Medulla oblongata (tissue), 1 donor: Measurements from ENCODE around the gene AFM.
"Not testable (repeated sequence)": the region's sequence is repeated elsewhere in the genome, so short reads cannot be mapped to it uniquely, and the experiment has no call there.

Source experiments
- DNase-seq: peaks from one replicate; pipeline ENCODE4 v3.0.0-alpha.2; 2015; ENCODE audit errors: extremely low spot score

Gene AFM

DNA sequence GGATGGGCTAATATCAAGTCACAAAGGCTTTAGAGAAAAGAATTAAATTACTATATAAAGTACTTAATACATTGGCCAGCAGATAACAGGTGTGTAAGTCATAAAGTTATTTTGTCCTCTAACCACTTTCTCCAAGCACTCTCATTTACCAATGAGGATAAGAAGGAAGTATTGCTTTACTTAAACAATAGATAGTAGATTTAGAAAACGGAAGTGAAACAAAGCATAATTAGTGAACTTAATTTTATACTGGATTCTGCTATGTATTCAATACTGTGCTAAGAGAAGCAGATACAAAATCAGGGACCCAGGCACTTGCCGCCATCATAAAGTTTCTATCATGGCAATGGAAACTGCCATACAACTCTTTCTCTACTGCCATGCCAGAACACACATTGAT, 24.0 kb downstream of the AFM start:
- no peak for DNase-seq

DNA sequence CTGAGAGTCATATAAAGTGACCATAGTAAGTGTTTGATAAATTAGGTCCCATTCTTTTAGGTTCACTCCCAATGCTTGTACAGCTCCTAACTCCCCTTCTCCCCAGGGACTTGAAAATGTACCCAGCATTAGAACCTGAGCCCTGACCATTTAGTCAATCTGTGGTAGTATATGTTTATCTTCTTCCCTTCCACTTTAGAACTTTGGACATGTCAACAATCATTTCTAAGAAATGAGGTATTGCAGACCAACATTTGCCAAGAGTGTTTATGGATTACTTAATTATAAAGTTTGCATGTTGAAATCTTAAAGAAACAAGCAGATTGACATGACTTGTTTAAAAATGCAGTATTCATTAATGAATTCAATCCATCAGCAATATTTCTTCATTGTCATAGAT, 26.0 kb downstream of the AFM start:
- no peak for DNase-seq

DNA sequence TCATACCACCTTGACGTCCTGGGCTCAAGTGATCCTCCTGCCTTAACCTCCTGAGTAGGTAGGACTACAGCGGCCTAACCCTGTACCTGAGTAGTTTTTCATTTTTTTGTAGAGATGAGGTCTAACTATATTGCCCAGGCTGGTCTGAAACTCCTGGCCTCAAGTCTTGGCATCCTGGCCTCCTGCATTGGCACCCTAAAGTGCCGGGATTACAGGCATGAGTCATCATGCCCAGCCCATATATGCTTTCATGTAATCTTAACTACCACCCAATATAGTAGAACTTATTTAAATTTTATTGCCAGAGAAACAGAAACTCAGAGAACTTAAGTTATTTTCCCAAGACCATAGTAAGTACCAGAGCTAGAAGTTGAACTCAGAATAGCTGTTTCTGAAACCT, 27.1 kb downstream of the AFM start:
- no peak for DNase-seq

DNA sequence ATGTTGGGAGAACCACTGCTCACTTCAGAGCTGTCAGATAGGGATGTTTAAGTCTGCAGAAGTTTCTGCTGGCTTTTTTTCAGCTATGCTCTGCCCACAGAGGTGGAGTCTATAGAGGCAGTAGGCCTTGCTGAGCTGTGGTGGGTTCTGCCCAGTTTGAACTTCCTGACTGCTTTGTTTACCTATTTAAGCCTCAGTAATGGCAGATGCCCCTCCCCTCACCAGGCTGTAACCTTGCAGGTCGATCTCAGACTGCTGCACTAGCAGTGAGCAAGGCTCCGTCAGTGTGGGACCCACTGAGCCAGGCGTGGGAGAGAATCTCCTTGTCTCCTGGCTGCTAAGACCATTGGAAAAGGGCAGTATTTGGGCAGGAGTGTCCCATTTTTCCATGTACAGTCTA, 36.8 kb downstream of the AFM start:
- DNase-seq: no peak

DNA sequence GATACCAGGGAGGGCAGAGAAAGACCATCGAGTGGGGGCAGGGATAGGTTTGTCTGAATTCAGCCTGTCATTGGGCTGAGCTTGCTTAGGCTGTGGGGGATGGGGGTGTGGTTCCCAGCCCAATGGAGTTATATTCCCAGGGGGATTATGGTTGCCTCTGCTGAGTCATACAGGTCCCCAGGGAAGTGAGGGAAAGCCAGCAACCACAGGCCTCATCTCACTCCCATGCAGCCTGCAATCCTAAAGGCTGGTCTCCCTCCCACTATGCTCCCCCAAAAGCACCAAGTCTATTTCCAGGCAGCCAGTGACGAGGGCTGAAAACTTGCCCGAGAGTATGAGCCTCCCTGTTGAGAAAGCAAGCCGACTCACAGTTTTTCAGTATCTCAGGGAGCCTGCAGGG, 39.3 kb downstream of the AFM start:
- DNase-seq: no peak

DNA sequence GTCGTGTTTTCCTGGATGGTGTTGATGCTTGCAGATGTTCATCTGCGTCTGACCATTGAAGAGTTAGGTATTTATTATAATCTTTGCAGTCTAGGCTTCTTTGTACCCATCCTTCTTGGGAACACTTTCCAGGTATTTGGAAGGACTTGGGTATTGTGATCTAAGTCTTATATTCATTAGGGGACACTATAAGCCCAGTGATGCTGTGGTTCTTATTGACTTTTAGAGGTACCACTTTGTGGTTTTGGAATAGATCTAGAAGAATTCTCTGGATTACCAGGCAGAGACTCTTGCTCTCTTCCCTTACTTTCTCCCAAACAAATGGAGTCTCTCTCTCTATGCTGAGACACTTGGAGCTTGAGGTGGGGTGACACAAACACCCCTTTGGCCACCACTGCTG, 41.6 kb downstream of the AFM start:
- no peak for DNase-seq

DNA sequence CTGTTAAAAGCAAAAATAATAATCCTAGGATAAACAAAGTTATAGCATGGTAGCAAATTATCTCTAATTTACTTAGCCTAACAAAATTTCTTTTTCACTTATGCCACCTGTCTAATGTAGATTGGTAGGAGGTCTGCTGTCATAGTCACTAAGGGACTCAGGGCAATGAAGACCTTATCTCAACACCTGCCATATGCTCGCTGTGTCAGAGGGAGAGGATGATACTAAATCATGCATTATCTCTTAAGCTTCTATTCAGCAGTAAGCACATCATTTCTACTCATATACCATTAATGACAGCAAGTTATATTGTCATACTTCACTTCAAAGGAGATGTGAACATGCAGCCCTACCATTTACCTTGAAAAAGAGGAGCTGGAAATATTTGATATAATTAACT, 44.1 kb downstream of the AFM start:
- no peak for DNase-seq

DNA sequence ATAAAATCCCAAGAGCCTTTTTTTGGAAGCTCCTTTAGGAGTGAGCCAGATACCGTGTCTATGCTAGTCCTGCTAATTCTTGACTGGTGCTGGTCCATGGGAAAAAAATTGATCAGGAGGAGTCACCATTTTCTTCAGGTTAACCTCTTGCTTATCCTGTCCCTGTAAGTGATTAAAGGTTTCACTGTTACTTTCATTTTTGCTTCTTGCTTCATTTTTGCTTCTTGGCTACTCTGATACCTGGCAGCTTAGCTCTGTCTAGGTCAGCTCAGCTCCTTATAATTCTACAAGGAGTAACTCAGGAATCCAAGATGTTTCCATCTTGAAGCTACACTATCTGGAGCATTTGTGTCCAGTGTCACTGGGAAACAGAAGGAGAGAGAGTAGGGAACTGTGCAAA, 45.7 kb downstream of the AFM start:
- no peak for DNase-seq

DNA sequence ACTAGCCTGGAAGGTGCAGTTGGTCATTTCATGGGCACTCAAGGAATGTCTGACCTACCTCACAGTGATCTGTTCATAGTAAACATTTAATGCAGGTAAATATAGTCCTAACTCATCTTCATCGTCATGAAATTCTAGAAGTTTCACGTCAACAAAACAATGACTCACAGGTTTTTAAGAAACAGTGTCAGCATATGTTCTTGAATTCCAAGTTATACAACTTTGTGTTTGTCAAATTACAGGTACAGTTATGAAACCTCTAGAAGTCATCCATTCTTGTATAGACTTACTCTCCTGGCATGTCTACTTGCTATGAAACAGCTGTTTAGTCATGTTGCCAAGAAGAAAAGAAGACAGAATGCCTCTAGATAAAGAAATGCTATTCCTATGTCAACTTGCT, 46.6 kb downstream of the AFM start:
- no peak for DNase-seq

DNA sequence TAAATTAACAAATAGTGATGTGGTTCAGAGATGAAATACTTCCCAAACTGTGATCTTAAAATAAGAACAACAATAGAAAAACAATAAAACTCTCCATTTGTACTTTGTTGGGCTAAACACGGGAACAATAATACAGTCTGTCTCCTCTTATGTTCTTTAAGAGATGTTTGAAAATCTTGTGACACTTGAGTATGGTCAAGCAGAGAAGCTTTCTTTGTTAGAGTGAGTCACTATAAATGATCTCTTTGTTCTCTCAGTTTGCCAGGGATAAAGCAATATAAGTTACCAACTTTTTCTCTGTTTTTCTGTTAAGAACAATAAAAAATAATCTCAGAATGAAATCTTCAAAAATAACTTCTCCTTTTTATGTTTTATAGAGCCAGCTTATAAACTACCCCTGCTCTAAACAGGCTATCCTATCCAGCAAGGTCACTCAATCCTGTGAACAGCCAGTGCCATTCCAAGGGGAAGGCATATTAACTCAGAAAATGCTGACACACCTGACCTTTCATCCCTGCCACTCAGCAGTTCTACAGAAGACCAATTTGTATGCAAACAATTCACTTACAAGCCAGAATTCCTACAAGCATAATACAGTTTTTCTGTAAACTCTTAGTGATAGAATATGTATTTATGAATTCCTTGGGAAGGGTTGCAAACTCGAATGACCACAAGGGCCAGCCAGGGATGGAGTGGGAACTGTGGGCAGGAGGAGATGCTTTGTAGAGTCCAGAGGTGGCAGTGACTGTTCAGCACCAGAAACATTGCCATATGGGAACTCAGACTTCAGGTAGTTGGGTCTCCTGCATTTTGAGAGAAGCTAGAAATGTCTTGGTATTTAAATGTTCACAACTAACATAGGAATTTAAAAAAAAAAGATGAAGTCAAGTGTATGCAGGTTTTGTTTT, 52.2 kb downstream of the AFM start:
- no peak for DNase-seq

DNA sequence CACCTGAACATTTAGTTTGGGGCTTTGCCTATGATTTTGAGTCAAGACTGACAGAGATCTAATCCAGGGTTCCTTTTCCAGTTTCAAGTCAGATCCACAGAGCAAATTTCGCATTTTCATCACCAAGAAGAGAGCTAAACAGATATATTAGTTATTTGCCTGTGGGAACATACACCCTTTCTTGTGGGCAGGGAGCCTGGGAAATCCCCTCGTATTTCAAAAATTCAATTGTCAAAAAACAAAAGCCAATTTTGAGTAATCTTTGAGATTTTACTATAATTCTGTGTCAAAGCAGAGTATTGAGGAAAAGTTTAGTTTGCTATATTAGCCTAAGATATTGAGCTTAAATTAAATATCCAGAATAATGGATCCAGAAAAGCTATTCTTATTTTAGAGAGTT, 56.6 kb downstream of the AFM start:
- no peak for DNase-seq

DNA sequence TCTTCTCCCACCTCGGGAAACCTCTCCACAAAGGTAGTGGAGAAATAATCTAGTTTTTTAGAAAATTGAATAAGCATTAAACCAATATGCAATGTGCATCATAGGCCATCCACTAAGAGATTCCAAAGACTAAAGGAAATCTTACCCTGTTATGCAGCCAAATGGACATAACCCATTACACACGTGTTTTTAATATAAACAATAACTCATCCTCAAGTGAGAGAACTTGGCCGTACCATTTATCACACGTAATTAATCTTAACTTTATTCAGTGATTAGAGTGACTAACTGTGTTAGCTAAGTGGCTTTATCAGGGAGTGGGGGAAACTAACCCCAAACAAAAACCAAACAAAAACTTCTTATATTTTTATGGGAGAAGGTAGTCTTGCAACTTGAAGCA, 57.8 kb downstream of the AFM start:
- no peak for DNase-seq

DNA sequence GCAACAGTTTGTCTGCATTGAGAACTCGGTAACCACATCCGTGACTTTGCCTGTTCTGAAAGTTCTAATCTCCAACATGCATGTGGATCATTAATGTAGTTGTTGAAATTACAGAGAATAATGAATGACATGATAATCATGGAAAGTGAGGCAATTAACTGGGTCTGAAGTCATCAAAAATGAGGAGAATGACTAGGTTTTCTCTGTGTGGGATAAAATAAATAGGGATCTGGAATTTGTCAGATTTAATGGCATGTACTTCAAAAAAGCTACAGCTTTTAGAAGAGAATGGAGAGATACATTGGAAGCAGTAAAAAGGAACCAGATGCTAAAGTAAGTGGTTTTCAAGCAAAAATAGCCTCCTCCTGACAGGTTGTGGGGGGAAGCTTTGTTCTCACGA, 59.3 kb downstream of the AFM start:
- DNase-seq: no peak

DNA sequence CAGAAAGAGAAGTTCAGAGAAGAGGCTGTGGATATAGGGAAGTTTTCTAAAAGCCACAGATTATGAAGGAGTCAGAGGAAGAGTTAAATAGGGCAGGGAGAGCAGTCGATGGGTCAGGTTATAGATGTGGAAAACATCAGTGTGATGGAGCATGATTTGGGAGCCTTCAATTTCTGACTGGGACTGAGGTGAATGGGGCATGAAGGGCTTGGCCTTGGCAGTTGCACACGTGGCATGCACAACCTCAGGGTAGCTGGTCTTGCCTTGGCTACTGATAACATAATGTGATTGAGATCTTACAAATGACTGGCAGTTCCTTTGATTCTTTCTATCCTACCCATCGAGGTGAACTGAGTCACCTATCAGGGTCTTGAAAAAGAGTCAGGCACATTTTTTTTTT, 59.7 kb downstream of the AFM start:
- no peak for DNase-seq

DNA sequence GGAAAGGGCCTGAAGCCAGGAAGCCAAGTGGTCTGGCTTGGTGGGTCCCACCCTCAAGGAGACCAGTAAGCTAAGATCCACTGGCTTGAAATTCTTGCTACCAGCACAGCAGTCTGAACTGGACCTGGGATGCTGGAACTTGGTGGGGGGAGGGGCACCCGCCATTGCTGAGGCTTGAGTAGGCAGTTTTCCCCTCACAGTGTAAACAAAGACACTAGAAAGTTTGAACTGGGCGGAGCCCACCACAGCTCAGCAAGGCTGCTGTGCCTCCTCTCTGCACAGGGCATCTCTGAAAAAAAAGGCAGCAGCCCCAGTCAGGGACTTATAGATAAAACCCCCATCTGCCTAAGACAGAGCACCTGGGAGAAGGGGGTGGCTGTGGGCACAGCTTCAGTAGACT, 63.1 kb downstream of the AFM start:
- no peak for DNase-seq

DNA sequence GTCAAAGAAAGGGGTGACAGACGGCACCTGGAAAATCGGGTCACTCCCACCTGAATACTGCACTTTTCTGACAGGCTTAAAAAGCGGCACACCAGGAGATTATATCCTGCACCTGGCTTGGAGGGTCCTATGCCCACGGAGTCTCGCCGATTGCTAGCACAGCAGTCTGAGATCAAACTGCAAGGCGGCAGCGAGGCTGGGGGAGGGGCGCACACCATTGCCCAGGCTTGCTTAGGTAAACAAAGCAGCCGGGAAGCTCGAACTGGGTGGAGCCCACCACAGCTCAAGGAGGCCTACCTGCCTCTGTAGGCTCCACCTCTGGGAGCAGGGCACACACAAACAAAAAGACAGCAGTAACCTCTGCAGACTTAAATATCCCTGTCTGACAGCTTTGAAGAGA, 69.3 kb downstream of the AFM start:
- DNase-seq: not testable (repeated sequence)
